K562 (cell line): ENCODE data around the gene KLK10. TPM values are rescaled to one million over a fixed set of nuclear protein-coding genes. Genes with fewer than 3 reads are reported as not detected.

ENCODE experiments used
- ATAC-seq: fragments of 200-7000 bp; cut with Tn5 transposase; 3 replicates; pipeline ENCODE4 v1.9.1; 2020; ENCODE audit warnings: moderate library complexity
- BruUV-seq: library from RNA; stranded (reverse); fragments of 400-500 nt; replicated peaks from 2 replicates; lab custom pipeline; 2021; lab: Mats Ljungman, UMichigan
- CTCF ChIA-PET: fragments of 300-600 bp; formaldehyde crosslinking; extraction: SDS; loops from one replicate; lab custom pipeline; 2021; ENCODE audit warnings: low intra/inter-chr PET ratio; lab: Yijun Ruan, JAX
- POLR2A ChIA-PET: fragments of 300-600, 350-650 bp; sonication (Branson Sonifier 250); formaldehyde crosslinking; extraction: SDS; loops from one replicate; lab custom pipeline; 2021; ENCODE audit warnings: antibody characterized with exemption, inconsistent platforms; lab: Yijun Ruan, JAX
- DNase-seq, 4 experiments: peaks; one replicate each; pipeline versions ENCODE4 v3.0.0 to v3.0.0-alpha.2; 2011 to 2018; ENCODE audit warnings: low spot score in 3 of 4, mixed read lengths in 3 of 4; ENCODE audit errors: extremely low read depth in 1 of 4
- FAIRE-seq: peaks from 2 replicates; lab custom pipeline; 2011; peaks lifted over from hg19 to GRCh38; lab: Jason Lieb, UNC
- H2AFZ ChIP-seq: 2 replicates; pipeline ENCODE4 v1.6.0; 2011; ENCODE audit warnings: low read depth, low read length, control low read depth, inconsistent platforms
- H3K27ac ChIP-seq: fragments of 200-600 bp; 3 replicates; pipeline ENCODE4 v1.8.0; 2011; ENCODE audit warnings: low read depth, mild to moderate bottlenecking, control low read depth, inconsistent platforms, low read length, moderate library complexity, mixed read lengths; ENCODE audit errors: extremely low read depth
- H3K27me3 ChIP-seq, 2 experiments: fragments of 300-600 bp in 1 of 2; 2 replicates in 1 of 2; 3 replicates in 1 of 2; pipeline versions ENCODE4 v1.6.0 to v1.8.0; 2011; ENCODE audit warnings: inconsistent platforms in 2 of 2, low read length in 2 of 2, mild to moderate bottlenecking in 1 of 2, mixed read lengths in 1 of 2, moderate library complexity in 1 of 2; ENCODE audit not compliant: control insufficient read depth in 2 of 2, insufficient read depth in 2 of 2
- H3K36me3 ChIP-seq: fragments of 300-600 bp; 3 replicates; pipeline ENCODE4 v1.8.0; 2011; ENCODE audit warnings: mild to moderate bottlenecking, low read length, inconsistent platforms; ENCODE audit not compliant: control insufficient read depth, insufficient read depth
- H3K4me1 ChIP-seq, 2 experiments: fragments of 200-600 bp in 1 of 2; replicated peaks in 1 of 2; 2 replicates in 1 of 2; 3 replicates in 1 of 2; pipeline versions ENCODE4 v1.5.1 to v1.8.0; 2011; ENCODE audit warnings: inconsistent platforms in 2 of 2, low read length in 2 of 2, mild to moderate bottlenecking in 1 of 2, mixed read lengths in 1 of 2, moderate library complexity in 1 of 2; ENCODE audit not compliant: control insufficient read depth in 2 of 2, insufficient read depth in 2 of 2
- H3K4me2 ChIP-seq: 2 replicates; pipeline ENCODE4 v1.6.1; 2011; ENCODE audit warnings: low read length, control low read depth, inconsistent platforms, mixed read lengths; ENCODE audit not compliant: insufficient read depth
- H3K4me3 ChIP-seq: fragments of 200-600 bp; sonication (generic), shearing (Covaris generic); 2 replicates; pipeline ENCODE4 v1.5.1; 2016; ENCODE audit warnings: control low read depth, inconsistent platforms
- H3K79me2 ChIP-seq: fragments of 200-600 bp; 3 replicates; pipeline ENCODE4 v1.8.0; 2011; ENCODE audit warnings: low read length, inconsistent platforms; ENCODE audit not compliant: control insufficient read depth, insufficient read depth
- H3K9ac ChIP-seq, 2 experiments: 2 replicates each; pipeline versions ENCODE4 v1.6.0 to v1.6.1; 2011; ENCODE audit warnings: low read depth in 2 of 2, low read length in 2 of 2, control low read depth in 1 of 2, inconsistent platforms in 1 of 2, mild to moderate bottlenecking in 1 of 2, mixed read lengths in 1 of 2; ENCODE audit not compliant: insufficient read depth in 1 of 2
- H3K9me1 ChIP-seq: one replicate; pipeline ENCODE4 v1.6.0; 2011; ENCODE audit warnings: inconsistent platforms, mild to moderate bottlenecking, low read length, moderate library complexity; ENCODE audit not compliant: control insufficient read depth, insufficient read depth
- H3K9me3 ChIP-seq: replicated peaks from 2 replicates; pipeline ENCODE4 v1.5.1; 2011; ENCODE audit warnings: low read depth, low read length, inconsistent platforms; ENCODE audit not compliant: control insufficient read depth, insufficient read depth
- H4K20me1 ChIP-seq: replicated peaks from 2 replicates; pipeline ENCODE4 v1.6.1; 2011; ENCODE audit warnings: low read length, inconsistent platforms, mixed read lengths; ENCODE audit not compliant: control insufficient read depth, insufficient read depth
- BCLAF1 ChIP-seq, 2 experiments: fragments of 450-650 bp in 1 of 2; IDR thresholded peaks; 2 replicates each; pipeline ENCODE4 v1.6.1; 2011 to 2017; ENCODE audit warnings: low read depth in 2 of 2, antibody characterized with exemption in 1 of 2, borderline replicate concordance in 1 of 2, low read length in 1 of 2, mild to moderate bottlenecking in 1 of 2, mixed read lengths in 1 of 2; ENCODE audit not compliant: control insufficient read depth in 1 of 2
- C11orf30 ChIP-seq: fragments of 450-650 bp; IDR thresholded peaks from 2 replicates; pipeline ENCODE4 v1.6.1; 2016; ENCODE audit warnings: low read depth, mild to moderate bottlenecking
- CREB3 ChIP-seq: fragments of 450-650 bp; conservative IDR thresholded peaks from 2 replicates; pipeline ENCODE4 v1.6.1; 2016; ENCODE audit warnings: missing genetic modification characterization, low read depth, mild to moderate bottlenecking, missing compliant biosample characterization, moderate library complexity
- ETV5 ChIP-seq: sonication (generic); formaldehyde crosslinking; IDR thresholded peaks from 2 replicates; pipeline ENCODE4 v1.4.0; 2020; ENCODE audit warnings: low read depth, mild to moderate bottlenecking, missing genetic modification reagents
- FOSL1 ChIP-seq: fragments of 200-800 bp; sonication (Bioruptor generic); conservative IDR thresholded peaks from 2 replicates; pipeline ENCODE4 v1.6.1; 2016; ENCODE audit warnings: missing genetic modification characterization, missing compliant biosample characterization
- GABPB2 ChIP-seq: fragments of 250-450 bp; sonication (Bioruptor Pico); conservative IDR thresholded peaks from 2 replicates; pipeline ENCODE4 v1.5.1; 2021; ENCODE audit warnings: mild to moderate bottlenecking
- HIVEP1 ChIP-seq: fragments of 250-450 bp; sonication (Bioruptor Pico); IDR thresholded peaks from 2 replicates; pipeline ENCODE4 v1.4.0; 2020; ENCODE audit warnings: mild to moderate bottlenecking
- ILK ChIP-seq: fragments of 450-650 bp; IDR thresholded peaks from 2 replicates; pipeline ENCODE4 v1.6.1; 2016; ENCODE audit warnings: missing genetic modification characterization, low read depth, mild to moderate bottlenecking, missing compliant biosample characterization, moderate library complexity, borderline replicate concordance
- ZFX ChIP-seq: sonication (generic); formaldehyde crosslinking; IDR thresholded peaks from 2 replicates; pipeline ENCODE4 v1.8.0; 2022; ENCODE audit warnings: mild to moderate bottlenecking, missing genetic modification reagents, moderate library complexity
- ZNF253 ChIP-seq: fragments of 250-450 bp; sonication (Bioruptor Pico); conservative IDR thresholded peaks from 2 replicates; pipeline ENCODE4 v1.6.1; 2021; ENCODE audit warnings: mild to moderate bottlenecking
- ZNF408 ChIP-seq: fragments of 250-450 bp; sonication (Bioruptor Pico); IDR thresholded peaks from 2 replicates; pipeline ENCODE4 v1.4.0; 2020; ENCODE audit warnings: low read depth, mild to moderate bottlenecking, moderate library complexity
- WGBS: fragments of 100-300 bp; shearing (Covaris generic); methylation state at CpG from one replicate; pipeline ENCODE4 v1.1.6; 2016; ENCODE audit warnings: low coverage, mixed read lengths; ENCODE audit not compliant: insufficient coverage; ENCODE audit errors: missing lambda C conversion rate; 5-methylcytosine and 5-hydroxymethylcytosine counted together
- in situ Hi-C: fragments of 300-500 bp; cut with MboI; formaldehyde crosslinking; loops from 4 replicates; pipeline ENCODE4 v1.15.0; 2018; ENCODE audit warnings: inconsistent platforms, mixed read lengths
- intact Hi-C: fragments of 100-400 bp; cut with micrococcal nuclease; formaldehyde crosslinking; loops from 2 replicates; pipeline ENCODE4 v1.14.2; 2022
- polyA plus RNA-seq, 8 experiments: library from polyadenylated mRNA; depleted of rRNA in 4 of 8; stranded (reverse) in 5 of 8; unstranded in 3 of 8; fragments of >200 nt; fragmentation: Nextera tagmentation in 2 of 8; fragmentation: Illumina TruSeq in 1 of 8; extraction: Ambion mirVana in 2 of 8; extraction: Trizol in 1 of 8; gene quantifications; 2 replicates each; pipeline versions ENCODE4 v1.2.1 to v1.2.3, GENCODE V29; 2011 to 2014; ENCODE audit warnings: inconsistent platforms in 1 of 8, missing spikeins in 1 of 8
- total RNA-seq, 7 experiments: library from RNA; depleted of rRNA in 6 of 7; stranded (reverse); fragments of >200 nt in 6 of 7; fragmentation: Illumina TruSeq in 2 of 7; extraction: Trizol in 2 of 7; gene quantifications; 2 replicates each; pipeline versions ENCODE4 v1.2.1 to v1.2.3, GENCODE V29; 2011 to 2021; ENCODE audit warnings: low replicate concordance in 1 of 7

KLK10 gene
- total and polyA plus RNA-seq, 9 of the 15 experiments (the other 6 are each of a cell fraction or from before 2014, with no cell fraction given), result 0.11 TPM; not detected in 8

GRCh38 chr19:51060336-51060735, 40.8 kb upstream of the KLK10 start:
- DNase-seq, result no peak
- Histone ChIP-seq H3K79me2 (no peaks in the 10 kb centered on the region), H4K20me1 (no peaks in the 10 kb centered on the region), H3K9ac (no peak overlapping the region), H3K4me3 (no peak overlapping the region), H3K9me1 (no peaks in the 10 kb centered on the region), H2AFZ (no peak overlapping the region), H3K27ac (no peak overlapping the region), H3K36me3 (no peaks in the 10 kb centered on the region), H3K4me1 (peaks cover 7 to 10% of the 10 kb centered on the region in 2 experiments), H3K9me3 (no peaks in the 10 kb centered on the region), H3K27me3 (no peaks in the 10 kb centered on the region), H3K4me2 (no peak overlapping the region)
- TF ChIP-seq ZNF408 (CRISPR knock-in tag) (no peak), ETV5 (CRISPR knock-in tag) (no peak), GABPB2 (CRISPR knock-in tag) (no peak), FOSL1 (tag) (no peak), ZNF253 (CRISPR knock-in tag) (no peak), BCLAF1 (IDR thresholded peaks at IDR 0.05; ENCODE audit: borderline replicate concordance in 1 of 2, control insufficient read depth in 1 of 2, low read depth in 2 of 2, low read length in 1 of 2) (no peak), ZFX (CRISPR knock-in tag) (no peak), CREB3 (tag) (no peak), ILK (no peak), C11orf30 (no peak), HIVEP1 (CRISPR knock-in tag) (no peak)
- no peak for ATAC-seq
- ChIA-PET POLR2A (no interaction called here), CTCF (no interaction called here)
- intact Hi-C loops, result no loop called here
- no peak for FAIRE-seq
- no TSS peak for BruUV-seq
- WGBS, result 3% methylated on average over 4 of the region's 4 CpGs
- in situ Hi-C loops, result no loop called here
